Stimulated activated CD4-positive, alpha-beta T cell treated with anti-CD3 and anti-CD28 coated beads, Interleukin-12 subunit alpha, Interleukin-12 subunit beta, amount 100 ng/mL, for 24 hours (primary cell): ENCODE measurements around the gene MPHOSPH9.
"Not testable (repeated sequence)": the region's sequence is repeated elsewhere in the genome, so short reads cannot be mapped to it uniquely, and the experiment has no call there.

ENCODE experiments used
- DNase-seq, 2 experiments: peaks; one replicate each; pipeline ENCODE4 v3.0.0-alpha.2; 2020; ENCODE audit warnings: low read depth in 2 of 2

MPHOSPH9 gene

GRCh38 chr12:123260081-123260480 is 27.1 kb upstream of the MPHOSPH9 start:
- no peak for DNase-seq

- DNase-seq: no peak
Observed at GRCh38 chr12:123258593-123258992, 25.7 kb upstream of the MPHOSPH9 start.

GRCh38 chr12:123254853-123255446 is 22.0 kb upstream of the MPHOSPH9 start:
- DNase-seq: no peak

- no peak for DNase-seq
Observed at GRCh38 chr12:123253641-123254459, 20.9 kb upstream of the MPHOSPH9 start.

- not testable (repeated sequence) for DNase-seq
Observed at GRCh38 chr12:123252365-123252764, 19.4 kb upstream of the MPHOSPH9 start.

GRCh38 chr12:123251403-123252076 is 18.6 kb upstream of the MPHOSPH9 start:
- no peak for DNase-seq

- no peak for DNase-seq
Observed at GRCh38 chr12:123250471-123251383, 17.8 kb upstream of the MPHOSPH9 start.

- not testable (repeated sequence) for DNase-seq
Observed at GRCh38 chr12:123248996-123249741, 16.2 kb upstream of the MPHOSPH9 start.

- not testable (repeated sequence) for DNase-seq
Observed at GRCh38 chr12:123248129-123248528, 15.2 kb upstream of the MPHOSPH9 start.

GRCh38 chr12:123245678-123246077 is 12.7 kb upstream of the MPHOSPH9 start:
- DNase-seq: no peak

- DNase-seq: no peak
Observed at GRCh38 chr12:123243671-123244262, 10.8 kb upstream of the MPHOSPH9 start.

GRCh38 chr12:123242116-123242904 is 9.4 kb upstream of the MPHOSPH9 start:
- DNase-seq: no peak

- no peak for DNase-seq
Observed at GRCh38 chr12:123238961-123239360, 6.0 kb upstream of the MPHOSPH9 start.

GRCh38 chr12:123238330-123238682 is 5.4 kb upstream of the MPHOSPH9 start:
- DNase-seq: no peak

GRCh38 chr12:123237646-123238329 is 4.8 kb upstream of the MPHOSPH9 start:
- peak; percentile 31 to 65 for DNase-seq

GRCh38 chr12:123233505-123234308 is 766 bp upstream of the MPHOSPH9 start:
- no peak for DNase-seq

- DNase-seq: no peak
Observed at GRCh38 chr12:123232472-123232806, 502 bp downstream of the MPHOSPH9 start.

- DNase-seq: no peak
Observed at GRCh38 chr12:123231931-123232330, 1.0 kb downstream of the MPHOSPH9 start.
